ENCODE data around the gene GMPPA.

The GMPPA gene

DNA sequence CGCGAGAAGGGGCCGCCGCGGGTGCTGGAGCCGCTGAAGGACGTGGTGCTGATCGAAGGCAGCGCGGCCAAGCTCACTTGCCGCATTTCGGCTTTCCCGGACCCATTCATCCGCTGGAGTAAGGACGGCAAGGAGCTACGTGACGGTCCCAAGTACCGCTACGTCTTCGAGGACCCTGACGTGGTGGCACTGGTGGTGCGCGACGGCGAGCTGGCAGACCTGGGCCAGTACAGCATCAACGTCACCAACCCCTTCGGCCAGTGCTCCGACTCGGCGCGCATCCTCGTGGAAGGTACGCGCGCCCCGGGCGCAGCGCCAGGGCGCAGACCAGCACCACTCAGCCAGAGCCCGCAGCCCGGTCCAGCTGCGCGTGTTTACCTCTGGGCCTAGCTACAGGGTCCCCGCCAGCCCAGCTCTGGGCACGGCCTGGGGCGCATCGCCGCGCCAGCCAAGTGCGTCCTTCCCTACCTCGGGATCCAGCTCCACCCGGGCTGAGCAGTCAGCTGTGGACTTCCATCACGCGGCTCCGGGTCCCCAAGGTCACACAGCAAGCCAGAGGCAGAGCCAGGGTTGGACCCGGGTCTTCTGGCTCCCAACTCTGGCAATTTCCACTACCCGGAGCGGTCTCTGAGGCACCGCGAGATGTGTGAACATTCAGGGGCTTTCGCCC is 1.7 kb upstream of the GMPPA start:
- TF ChIP-seq, protein P1, sequence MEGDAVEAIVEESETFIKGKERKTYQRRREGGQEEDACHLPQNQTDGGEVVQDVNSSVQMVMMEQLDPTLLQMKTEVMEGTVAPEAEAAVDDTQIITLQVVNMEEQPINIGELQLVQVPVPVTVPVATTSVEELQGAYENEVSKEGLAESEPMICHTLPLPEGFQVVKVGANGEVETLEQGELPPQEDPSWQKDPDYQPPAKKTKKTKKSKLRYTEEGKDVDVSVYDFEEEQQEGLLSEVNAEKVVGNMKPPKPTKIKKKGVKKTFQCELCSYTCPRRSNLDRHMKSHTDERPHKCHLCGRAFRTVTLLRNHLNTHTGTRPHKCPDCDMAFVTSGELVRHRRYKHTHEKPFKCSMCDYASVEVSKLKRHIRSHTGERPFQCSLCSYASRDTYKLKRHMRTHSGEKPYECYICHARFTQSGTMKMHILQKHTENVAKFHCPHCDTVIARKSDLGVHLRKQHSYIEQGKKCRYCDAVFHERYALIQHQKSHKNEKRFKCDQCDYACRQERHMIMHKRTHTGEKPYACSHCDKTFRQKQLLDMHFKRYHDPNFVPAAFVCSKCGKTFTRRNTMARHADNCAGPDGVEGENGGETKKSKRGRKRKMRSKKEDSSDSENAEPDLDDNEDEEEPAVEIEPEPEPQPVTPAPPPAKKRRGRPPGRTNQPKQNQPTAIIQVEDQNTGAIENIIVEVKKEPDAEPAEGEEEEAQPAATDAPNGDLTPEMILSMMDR (IDR thresholded peaks at IDR 0.05; ENCODE audit: control insufficient read depth, insufficient read depth, low read depth, low read length, missing control alignments): no peak
- H3K4me3 ChIP-seq (ENCODE audit: control insufficient read depth, low read depth, low read length): no peak overlapping the region
- DNase-seq (ENCODE audit: low read depth): no peak

GRCh38 chr2:219497495-219498279 is 1.0 kb upstream of the GMPPA start:
- H3K4me3 ChIP-seq (ENCODE audit: control insufficient read depth, low read depth, low read length): peak overlapping the region; percentile 81
- DNase-seq (ENCODE audit: low read depth): peak; percentile 37
- TF ChIP-seq, protein P1 (IDR thresholded peaks at IDR 0.05; ENCODE audit: control insufficient read depth, insufficient read depth, low read depth, low read length, missing control alignments): no peak

GRCh38 chr2:219499058-219499307 is 292 bp downstream of the GMPPA start:
- DNase-seq (ENCODE audit: low read depth): no peak
- TF ChIP-seq, protein P1 (IDR thresholded peaks at IDR 0.05; ENCODE audit: control insufficient read depth, insufficient read depth, low read depth, low read length, missing control alignments): no peak
- peak overlapping the region; percentile 81 for H3K4me3 ChIP-seq (ENCODE audit: control insufficient read depth, low read depth, low read length)

GRCh38 chr2:219499555-219499954 is 864 bp downstream of the GMPPA start:
- TF ChIP-seq, protein P1 (IDR thresholded peaks at IDR 0.05; ENCODE audit: control insufficient read depth, insufficient read depth, low read depth, low read length, missing control alignments): no peak
- DNase-seq (ENCODE audit: low read depth): no peak
- H3K4me3 ChIP-seq (ENCODE audit: control insufficient read depth, low read depth, low read length): peak overlapping the region; percentile 81

- TF ChIP-seq, protein P1 (IDR thresholded peaks at IDR 0.05; ENCODE audit: control insufficient read depth, insufficient read depth, low read depth, low read length, missing control alignments): peak; percentile 55
- no peak for DNase-seq (ENCODE audit: low read depth)
- H3K4me3 ChIP-seq (ENCODE audit: control insufficient read depth, low read depth, low read length): peak overlapping the region; percentile 81
Measured at GRCh38 chr2:219500135-219500534, 1.4 kb downstream of the GMPPA start.

DNA sequence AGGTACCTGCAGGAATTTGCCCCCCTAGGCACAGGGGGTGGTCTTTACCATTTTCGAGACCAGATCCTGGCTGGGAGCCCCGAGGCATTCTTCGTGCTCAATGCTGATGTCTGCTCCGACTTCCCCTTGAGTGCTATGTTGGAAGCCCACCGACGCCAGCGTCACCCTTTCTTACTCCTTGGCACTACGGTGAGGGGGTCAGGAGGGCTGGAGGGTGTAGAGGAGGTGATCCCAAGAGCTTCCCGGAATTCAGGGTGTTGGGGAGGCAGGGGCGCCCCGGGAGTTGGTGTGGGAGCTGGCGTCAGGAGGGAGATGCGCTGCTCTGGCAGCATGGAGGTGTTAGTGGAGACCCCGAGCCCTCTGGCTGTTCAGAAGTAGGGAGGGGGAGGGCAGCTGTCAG is 3.2 kb downstream of the GMPPA start:
- DNase-seq (ENCODE audit: low read depth): no peak
- H3K4me3 ChIP-seq (ENCODE audit: control insufficient read depth, low read depth, low read length): no peak overlapping the region
- TF ChIP-seq, protein P1 (IDR thresholded peaks at IDR 0.05; ENCODE audit: control insufficient read depth, insufficient read depth, low read depth, low read length, missing control alignments): no peak

Measured in AG09309 (cell line).